H1 (cell line): ENCODE data around the gene FAM193B. TPM values are rescaled to one million over a fixed set of nuclear protein-coding genes. Genes with fewer than 3 reads are reported as not detected.
A peak's percentile ranks its signal among the peaks of the same experiment; 100 is the strongest.

ENCODE experiments used
- CEBPB ChIP-seq: IDR thresholded peaks from 2 replicates; pipeline ENCODE4 v1.6.1; 2012; ENCODE audit warnings: low read depth, low read length
- CREB1 ChIP-seq: IDR thresholded peaks from 2 replicates; pipeline ENCODE4 v1.6.1; 2012; ENCODE audit warnings: inconsistent platforms
- TBP ChIP-seq: IDR thresholded peaks from 2 replicates; pipeline ENCODE4 v1.6.1; 2011; ENCODE audit warnings: low read depth, low read length, improper control_type of control experiment
- polyA plus RNA-seq, 7 experiments: library from polyadenylated mRNA; depleted of rRNA in 3 of 7; stranded (reverse) in 5 of 7; unstranded in 2 of 7; fragments of >200 nt in 5 of 7; fragments of 200-250 nt in 2 of 7; gene quantifications; 1 replicate in 5 of 7; 2 replicates in 1 of 7; 4 replicates in 1 of 7; pipeline versions ENCODE4 v1.2.1 to v1.2.3, GENCODE V29; 2011 to 2013; ENCODE audit warnings: missing spikeins in 2 of 7, mixed read lengths in 2 of 7
- total RNA-seq: library from RNA; stranded (reverse); fragmentation: NEBNext Ultra II Directional; extraction: Animal tissue kit (Norgen Biotek cat#: 25700); gene quantifications from 2 replicates; pipeline ENCODE4 v1.2.1, GENCODE V29; 2021

FAM193B gene
- total and polyA plus RNA-seq, 2 of the 8 experiments (the other 6 are each of a cell fraction or from before 2014, with no cell fraction given) = 49.9 to 69.8 TPM

DNA sequence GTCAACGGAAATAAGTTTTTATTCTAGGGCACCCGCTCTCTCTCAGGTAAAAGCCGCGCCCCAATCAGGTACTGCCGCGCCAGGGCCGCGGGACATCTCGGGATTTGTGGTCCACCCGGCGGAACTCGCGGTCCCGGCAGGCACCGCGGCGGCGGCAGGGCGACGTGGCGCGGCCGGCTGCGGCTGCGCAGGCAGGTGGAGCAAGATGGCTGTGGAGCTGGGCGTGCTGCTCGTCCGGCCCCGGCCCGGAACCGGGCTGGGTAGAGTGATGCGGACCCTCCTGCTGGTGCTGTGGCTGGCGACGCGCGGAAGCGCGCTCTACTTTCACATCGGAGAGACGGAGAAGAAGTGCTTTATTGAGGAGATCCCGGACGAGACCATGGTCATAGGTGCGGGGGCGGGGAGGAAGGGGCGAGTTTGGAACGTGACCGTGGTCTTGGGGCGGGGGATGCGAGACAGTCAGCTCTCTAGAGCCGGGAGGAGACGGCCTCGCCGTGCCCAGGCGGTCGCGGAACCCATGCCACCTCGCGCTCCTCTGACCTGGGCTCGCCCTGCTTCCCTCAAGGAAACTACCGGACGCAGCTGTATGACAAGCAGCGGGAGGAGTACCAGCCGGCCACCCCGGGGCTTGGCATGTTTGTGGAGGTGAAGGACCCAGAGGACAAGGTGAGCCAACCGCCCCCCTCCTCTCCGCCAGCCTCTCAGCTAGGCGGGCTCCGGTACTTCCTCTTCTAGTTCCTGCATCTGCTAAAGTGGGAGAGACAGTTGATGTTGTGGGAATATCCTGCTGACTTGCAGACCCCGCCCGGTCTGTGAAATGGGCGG lies 37.9 kb upstream of the FAM193B start, which contains the start of gene TMED9 (continued):
- TF ChIP-seq TBP (peak; percentile 83), CREB1 (peak; percentile 75), CEBPB (no peak)
